Activated CD4-positive, CD25-positive, alpha-beta regulatory T cell treated with anti-CD3 and anti-CD28 coated beads, Interleukin-2, amount 50 U/mL, for 16 hours (primary cell): ENCODE results near the gene SFRP4.
"Not testable (repeated sequence)": the region's sequence is repeated elsewhere in the genome, so short reads cannot be mapped to it uniquely, and the experiment has no call there.

ENCODE experiments used
- DNase-seq: peaks from one replicate; pipeline ENCODE4 v3.0.0-alpha.2; 2020; ENCODE audit warnings: low read depth, low spot score

SFRP4 gene

DNA sequence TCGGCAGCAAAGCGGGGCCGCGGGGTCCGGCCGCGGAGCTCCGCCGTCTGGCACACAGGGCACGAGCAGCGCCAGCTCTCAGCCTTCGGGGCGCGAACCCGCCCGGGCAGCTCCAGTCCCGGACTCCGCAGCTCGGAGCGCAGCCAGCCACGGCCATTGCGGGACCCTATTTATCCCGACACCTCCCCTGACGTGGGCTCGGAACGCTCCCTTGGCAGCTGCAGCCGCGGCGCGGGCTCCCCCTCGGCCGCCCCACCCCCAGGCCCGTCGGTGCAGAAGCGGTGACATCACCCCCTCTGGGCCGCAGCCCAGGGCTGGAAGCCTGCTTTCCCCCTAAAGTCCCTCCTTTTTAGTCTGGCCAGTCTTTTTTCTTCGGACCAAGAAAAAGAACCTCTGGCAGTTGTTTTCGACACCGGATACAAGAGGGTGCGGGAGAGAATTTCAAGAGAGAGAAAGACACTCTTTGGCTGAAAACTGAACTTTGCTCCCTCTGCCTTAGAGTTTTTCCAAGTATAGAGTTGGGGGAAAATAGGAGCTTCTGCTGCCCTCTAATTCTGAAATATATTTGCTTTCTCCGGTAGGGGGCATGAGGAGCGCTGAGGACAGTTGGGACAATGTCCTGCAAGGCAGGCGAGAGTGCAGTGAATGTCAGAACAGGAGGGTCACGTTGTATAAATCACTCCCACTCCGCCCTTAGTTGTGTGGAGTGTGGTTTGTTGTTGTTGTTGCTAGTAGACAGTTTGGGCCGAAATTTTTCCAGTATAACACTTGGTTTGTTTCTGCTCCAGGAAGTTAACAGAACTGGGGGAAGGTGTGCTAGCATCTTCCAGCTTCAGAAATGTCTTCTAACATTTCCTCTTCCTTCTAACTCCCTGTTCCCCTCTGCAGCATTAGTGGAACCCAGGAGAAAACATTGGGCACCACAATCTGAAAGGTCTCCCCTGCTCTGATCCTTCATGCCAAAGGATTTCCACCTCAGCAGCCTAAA lies at the start of gene SFRP4:
Gene SFRP4, minus strand, starts transcription at position 145 of the 988 bp plus-strand sequence. CDS start 280 bp downstream, outside the sequence.
- no peak for DNase-seq

DNA sequence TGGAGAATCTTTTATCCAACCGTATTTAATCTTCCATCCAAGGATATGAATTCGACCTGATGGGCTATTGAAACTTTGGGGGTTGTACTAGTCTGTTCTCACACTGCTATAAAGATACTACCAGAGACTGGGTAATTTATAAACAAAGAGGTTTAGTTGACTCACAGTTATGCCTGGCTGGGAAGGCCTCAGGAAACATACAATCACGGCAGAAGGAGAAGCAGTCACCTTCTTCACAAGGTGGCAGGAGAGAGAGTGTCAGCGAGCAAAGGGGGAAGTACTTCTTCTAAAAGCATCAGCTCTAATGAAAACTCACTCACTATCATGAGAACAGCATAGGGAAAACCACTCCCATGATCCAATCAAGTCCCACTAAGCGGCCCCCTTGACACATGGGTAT lies 47.6 kb upstream of the SFRP4 start:
- DNase-seq = no peak

DNA sequence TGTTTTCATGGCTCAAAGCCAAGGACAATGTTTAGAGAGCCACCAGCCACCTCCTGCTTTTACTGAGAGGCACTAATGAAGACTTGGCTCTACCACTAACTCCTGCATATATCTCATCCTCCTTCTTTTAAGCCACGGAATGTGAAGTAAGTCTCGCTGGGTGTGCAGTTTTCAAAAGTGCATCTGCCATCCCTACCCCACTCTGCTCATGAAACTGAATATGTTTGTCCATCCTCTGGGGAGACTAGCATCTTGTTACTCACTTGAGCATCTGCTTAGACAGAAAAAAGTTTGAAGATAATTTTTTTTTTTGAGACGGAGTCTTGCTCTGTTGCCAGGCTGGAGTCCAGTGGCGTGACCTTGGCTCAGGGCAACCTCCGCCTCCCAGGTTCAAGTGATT lies 44.6 kb upstream of the SFRP4 start:
- DNase-seq = no peak

DNA sequence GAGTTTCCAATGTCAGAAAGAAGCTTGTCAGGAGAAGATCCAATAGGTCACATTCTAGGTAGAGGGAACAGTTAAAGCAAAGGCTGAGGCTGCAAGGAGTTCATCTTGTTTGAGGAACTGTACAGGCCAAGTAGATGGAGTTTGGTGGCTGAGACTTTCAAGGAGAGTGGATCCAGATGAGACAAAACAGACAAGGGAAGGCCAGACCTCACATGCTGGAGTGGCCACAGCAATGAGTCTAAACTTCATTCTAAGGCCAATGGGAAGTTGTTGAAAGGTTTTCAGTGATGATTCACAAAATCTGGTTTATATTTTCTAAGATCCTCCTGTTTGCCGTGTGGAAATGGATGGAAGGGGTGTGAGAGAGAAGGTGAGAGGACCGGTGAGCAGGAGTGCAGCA lies 43.9 kb upstream of the SFRP4 start:
- DNase-seq = no peak

DNA sequence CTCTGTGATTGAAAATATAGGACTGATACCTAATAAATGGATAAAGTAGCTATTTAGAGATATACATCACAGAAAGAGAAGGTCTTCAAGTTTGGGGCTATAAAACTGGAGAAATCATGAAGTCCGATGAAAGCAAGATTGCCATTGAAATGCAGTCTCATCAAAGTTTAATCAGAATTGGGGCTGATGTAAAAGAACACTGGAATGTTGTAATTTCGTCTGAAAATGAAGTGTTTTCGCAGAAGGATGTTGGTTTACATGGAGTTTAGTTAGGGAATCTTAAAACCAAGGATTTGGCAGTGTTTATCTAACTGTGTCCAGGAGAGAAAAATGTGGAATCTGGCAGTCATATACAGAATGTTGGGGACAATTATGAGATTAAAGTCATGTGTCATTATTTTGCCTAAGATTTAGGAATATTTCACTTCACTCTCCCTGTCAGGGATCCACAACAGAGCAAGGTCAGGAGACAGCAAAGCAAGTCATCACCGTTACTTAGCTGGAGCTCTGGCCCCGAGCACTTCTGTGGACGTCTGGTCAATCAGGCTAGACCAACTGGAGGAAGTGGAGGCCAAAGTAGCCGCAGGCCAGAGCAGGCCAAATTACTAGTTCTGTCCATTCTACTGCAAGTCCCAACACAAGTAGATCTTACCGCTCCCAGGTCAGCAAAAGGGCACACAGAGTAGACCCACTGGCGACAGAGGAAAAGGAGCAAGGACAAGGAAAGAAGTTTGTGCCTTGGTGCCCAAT lies 40.8 kb upstream of the SFRP4 start:
- DNase-seq = no peak

DNA sequence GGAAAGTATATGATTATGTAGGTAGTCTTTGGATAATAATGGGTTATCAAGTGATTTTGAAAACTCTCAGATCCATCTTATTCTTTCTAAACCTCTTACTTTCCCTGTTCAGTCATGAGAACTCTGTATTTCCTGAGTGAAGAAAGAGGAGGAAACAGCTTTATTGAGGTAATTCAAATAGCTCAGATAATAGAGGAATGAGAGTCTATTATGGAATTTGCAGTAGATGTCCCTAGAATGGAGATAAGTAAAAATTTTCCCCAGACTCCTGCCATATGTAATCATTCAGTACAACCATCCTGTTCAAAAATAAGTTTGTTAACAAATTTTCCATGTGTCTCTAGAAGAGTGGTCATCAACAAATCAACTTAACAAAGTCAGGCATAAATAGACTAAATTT lies 40.2 kb upstream of the SFRP4 start:
- DNase-seq = no peak

DNA sequence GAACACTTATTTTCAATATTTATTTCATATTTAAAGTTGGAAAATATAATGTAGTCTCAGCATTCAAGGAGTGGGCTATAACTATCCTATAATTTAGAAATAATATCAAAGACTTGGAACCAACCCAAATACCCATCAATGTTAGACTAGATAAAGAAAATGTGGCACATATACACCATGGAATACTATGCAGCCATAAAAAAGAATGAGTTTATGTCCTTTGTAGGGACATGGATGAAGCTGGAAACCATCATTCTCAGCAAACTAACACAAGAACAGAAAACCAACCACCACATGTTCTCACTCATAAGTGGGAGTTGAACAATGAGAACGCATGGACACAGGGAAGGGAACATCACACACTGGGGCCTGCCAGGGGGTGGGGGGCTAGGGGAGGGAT lies 37.6 kb upstream of the SFRP4 start:
- not testable (repeated sequence) for DNase-seq

DNA sequence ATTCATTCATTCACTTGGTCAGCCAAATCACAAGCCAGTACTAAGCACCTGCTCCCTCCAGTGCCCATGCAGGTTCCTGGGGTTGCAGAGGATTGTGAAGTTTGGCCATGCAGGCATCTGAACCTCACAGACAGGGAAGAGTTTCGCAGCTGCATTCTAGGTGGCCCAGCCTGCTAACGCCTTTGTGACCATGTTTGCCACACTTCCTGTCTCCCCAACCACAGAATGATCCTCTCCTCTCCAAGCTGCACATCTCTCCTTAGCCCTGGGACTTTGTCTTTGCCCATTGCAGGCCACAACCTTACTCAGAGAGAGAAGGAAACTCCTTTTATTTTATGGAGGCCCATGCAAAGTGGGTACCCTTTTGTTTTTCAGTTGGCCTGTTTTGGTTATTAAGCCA lies 35.6 kb upstream of the SFRP4 start:
- DNase-seq = no peak

DNA sequence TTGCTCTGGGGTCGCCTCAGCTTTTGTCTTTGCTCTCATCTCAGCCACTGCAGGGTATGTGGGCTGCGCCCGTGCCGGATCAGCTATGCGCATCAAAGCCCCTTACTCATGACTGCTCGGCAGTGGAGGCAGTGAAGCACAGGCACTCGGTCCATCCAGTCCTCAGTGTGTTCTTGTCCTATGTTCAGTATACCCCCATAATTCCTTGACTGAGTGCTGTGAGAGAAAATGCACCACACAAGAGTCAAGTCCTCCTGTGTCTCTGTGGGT lies 31.3 kb upstream of the SFRP4 start:
- DNase-seq = no peak

DNA sequence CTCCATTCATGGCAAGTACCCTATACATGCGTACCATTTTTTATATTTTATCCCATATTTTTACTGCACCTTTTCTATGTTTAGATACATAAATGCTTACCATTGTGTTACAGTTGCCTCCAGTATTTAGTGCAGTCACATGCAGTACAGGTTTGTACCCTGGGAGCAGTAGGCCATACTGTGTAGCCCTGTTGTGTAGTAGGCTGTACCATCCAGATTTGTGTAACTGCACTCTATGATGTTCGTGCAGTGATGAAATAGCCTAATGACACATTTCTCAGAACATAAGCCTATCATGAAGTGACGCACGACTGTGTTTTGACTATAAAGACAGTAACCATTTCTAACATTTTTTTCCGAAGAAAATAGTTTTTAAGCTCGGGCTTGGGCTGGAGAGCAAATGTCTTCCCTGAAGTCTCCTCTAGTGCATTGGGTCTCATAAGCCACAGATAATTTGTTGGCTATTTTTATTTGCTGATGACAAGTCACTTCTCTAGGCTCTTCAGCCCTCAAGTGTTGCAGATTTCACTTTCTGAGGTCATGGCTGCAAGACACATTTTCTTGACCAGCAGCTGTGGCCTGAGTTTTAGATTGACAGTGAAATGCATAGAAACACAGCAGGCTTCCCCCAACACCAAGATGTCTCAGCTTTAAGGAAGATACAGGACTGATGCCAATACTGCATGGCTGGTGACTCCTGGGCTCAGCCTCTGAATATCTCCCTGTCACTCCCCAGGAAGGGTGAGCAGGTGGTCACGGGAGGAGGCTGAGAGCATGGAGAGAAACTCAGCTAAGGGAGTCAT lies 30.7 kb upstream of the SFRP4 start:
- DNase-seq = no peak

DNA sequence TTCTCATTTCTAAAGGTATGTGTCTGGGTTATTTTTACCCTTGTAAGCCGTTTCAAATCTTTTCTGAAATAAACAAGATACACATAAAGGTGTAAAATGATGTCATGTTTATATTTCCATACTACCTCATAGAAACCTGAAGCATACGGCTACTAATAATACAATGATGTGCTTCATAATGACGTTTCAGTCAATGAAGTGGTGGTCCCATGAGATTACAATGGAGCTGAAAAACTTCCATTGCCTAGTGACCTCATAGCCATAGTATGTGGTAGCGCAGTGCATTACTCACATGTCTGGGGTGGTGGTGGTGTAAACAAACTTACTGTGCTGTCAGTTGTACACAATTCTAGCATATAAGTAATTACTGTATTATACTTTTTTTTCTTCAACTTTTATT lies 28.7 kb upstream of the SFRP4 start:
- DNase-seq = no peak

DNA sequence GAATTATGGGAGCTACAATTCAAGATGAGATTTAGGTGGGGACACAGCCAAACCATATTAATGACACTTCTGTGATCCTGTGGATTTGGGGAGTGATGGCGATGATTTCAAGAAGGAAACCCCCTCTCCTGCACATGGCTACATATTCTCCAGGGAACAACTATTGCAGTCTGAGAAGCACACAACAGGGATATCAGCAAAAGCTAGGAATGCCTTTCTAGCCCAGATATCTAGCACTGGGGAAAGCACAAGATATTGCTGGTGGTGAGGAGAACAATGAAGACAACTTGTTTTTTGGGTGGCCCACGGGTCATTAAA lies 28.1 kb upstream of the SFRP4 start:
- no peak for DNase-seq

DNA sequence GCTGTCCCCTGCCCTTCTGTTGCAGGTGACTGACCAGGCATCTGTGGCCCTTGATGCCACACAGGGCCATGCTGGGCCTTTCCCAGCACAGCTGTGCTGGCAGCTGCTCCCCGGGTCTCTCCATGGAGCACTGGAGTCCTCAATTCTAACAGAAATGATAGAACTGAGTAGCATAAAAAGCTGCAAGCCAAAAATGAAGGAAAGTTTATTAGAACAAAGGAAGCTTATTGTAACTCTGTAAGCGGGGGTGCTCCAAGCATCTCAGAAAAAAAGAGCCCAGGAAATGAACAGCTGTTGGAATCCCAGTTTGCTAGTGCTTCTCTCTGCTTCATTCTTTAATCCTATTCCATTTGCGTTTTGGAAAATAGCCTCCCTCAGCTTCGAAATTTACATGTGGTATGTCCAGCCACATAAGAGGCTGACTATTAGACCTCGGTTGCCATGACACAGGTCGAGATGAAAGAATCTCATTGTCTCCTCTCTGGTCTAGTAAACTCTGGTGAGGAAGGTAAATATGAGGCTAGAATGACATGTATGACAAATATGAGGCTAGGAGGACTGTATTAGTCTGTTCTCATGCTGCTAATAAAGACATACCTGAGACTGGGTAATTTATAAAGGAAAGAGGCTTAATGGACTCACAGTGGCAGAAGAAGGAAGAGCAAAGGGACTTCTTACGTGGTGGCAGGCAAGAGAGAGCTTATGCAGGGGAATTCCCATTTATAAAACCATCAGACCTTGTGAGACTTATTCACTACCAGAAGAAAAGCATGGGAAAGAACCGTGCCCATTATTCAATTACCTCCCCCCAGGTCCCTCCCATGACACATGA lies 27.5 kb upstream of the SFRP4 start:
- DNase-seq = no peak

DNA sequence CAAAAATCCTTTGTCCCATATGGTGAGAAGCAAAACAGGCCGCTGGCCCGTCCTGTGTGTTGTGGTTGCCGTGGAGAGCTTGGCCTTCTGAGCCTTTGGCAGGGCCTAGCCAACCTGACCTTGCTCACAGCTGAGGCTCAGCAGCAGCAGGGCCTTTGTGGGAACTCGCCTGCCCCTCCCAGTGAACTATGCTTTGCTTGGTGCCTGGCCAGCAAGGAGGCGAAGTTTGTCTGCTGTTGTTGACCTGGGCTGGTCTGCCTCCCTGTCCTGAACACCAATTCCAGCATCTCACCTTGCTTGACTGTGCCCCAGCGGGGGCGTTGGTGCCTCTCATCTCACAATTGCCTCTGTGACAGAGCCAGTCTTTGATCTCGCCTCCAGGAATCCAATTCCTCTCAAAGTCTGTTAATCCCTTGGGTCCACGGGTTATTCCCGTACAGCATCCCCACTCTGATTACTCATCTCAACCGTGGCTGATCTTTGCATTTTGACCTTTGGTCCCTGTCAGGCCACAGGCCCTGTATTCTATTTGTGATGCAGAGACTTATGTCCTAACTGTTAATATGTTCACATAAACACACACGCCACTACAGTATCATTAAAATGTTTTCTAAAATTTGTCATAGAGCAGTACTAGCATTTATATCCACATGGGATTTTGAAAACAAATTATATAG lies 26.5 kb upstream of the SFRP4 start:
- no peak for DNase-seq

DNA sequence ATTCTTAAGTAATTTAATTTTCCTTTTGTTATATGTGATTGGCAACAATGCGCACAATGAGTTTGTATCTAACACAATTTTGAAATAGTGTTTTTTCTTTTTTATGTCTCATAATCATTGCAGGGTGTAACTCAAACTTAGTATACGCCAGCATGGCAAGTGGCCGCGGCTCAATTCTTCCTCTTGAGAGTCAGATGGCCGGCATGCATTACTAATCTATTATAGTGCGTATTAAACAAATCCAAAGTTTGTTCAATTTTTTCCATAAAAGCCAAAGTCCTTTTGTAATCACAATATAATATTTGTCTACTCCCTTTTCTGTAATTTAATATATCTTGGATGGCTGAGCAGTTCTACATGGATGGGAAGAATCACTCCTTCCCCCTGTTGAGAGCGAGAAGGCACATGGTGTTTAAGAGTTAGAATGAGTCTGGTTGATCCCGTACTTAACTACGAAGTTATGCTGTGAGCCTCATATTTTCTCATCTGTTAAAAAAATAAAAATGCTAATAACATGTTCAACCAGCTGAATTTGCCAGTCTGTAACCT lies 16.5 kb upstream of the SFRP4 start:
- DNase-seq = no peak

DNA sequence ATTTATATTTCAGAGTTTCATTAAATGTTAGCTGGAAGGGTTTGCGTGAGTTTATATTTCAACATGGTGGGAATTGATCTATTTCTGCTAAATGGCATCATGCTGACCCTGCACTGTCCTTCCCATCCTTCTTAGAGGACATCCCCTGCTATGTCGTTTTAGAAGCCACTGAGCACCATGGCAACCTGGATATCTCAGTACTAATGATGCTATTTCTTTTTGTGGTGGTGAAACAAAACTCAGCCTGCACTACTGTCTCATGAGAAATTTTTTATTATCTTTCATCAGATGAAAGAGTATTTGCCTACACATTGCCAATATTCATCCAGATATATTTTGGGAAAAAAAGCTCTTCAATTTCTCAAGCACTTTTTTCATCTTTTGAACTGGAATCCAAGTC lies 15.9 kb upstream of the SFRP4 start:
- no peak for DNase-seq

DNA sequence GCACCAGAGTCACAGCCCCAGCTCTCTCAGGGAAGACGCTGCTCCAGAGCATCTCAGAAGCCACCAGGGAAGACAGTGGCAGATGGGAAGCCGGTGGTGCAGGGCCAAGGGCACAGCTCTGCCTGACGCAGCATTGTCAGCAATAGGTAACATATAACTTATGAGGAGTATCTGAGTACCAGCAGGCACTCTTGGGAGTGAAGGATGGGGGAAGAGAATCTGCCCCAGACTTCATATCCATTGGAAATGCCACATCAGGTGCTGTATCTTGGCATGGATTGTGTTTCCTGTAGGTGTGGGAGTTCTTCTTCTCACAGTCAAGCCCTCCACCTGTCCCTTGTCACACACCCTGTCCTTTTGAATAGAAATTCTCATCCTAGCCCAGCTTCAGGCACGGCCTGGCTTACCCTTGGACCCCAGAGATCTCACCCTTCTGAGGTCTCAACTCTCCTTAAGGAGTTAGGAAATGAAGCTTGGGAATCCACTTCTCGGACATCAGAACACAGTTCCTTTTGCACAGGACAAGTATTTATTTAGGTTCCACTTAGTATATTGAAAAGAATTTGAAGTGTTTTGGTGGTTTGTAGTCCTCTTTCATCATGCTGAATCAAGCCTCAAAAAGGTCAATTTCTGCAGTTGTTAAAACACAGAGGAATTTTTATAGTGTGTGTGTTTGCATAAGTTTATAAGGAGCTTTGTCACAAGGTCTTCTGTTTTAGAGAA lies 13.8 kb upstream of the SFRP4 start:
- no peak for DNase-seq

DNA sequence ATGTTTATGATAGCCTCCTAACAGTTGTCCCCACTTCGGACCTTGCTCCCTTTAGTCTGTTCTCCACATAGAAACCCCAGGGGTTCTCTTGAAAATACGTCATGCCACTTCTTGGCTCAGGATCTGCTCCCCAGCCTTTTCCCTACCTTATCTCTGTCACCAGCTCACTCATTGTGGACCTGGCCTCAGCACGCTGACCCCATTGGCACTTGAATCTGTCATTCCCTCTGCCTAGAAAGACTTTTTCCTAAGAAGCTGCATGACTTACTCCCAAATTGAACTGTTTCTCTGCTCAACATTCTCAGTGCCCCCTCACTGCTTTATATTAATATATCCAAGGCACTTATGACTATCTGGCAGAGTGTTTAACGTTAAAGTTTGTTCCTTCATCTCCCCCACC lies 12.3 kb upstream of the SFRP4 start:
- DNase-seq = no peak

DNA sequence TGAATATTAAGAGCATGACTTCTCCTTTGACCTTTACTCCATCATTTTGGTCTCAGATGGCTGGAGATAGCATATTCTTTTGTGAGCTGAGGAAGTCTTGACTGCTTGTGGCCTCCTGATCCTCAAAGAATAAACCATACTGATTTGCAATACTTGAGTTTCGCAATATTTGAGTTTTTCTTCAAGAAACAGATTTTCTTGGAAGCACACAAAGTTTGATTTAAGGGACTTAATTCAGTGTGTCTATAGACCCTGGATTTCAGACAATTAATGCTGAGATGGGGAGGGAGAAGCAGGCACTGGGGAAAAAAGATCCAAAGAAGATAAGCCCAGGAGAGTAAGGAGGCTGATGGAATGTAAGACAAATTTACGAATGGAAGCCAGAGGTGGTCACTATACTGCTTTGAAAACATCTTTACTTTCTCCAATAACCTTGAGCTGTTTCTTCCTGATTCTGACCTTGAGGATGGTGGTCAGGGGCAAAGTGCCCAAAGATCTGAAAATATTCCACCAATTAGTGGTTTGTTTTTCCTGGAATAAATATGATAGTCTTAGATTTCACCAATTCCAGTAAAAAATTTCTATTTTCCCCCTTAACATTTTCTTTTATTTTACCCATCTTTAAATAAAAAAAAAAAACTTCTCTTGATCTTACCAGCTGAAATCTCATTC lies 11.3 kb upstream of the SFRP4 start:
- DNase-seq = no peak
